Neural cell (in vitro differentiated cells): ENCODE measurements around the gene KLHL36. TPM values are rescaled to one million over a fixed set of nuclear protein-coding genes. Genes with fewer than 3 reads are reported as not detected.

Experiments
- H2AFZ ChIP-seq: fragments of 200-600, 300-800 bp; sonication (generic), shearing (Covaris generic); 2 replicates; pipeline ENCODE4 v1.6.0; 2014; ENCODE audit warnings: low read depth, mild to moderate bottlenecking, antibody characterized with exemption, low read length, moderate library complexity
- H3F3A ChIP-seq: fragments of 200-600 bp; shearing (Covaris generic); 2 replicates; pipeline ENCODE4 v1.6.1; 2016; ENCODE audit warnings: mild to moderate bottlenecking, moderate library complexity, mixed read lengths, antibody characterized with exemption, low read length; ENCODE audit not compliant: insufficient read depth, poor library complexity, severe bottlenecking
- H3K27ac ChIP-seq: fragments of 200-600, 300-800 bp; sonication (generic), shearing (Covaris generic); 2 replicates; pipeline ENCODE4 v1.5.1; 2014; ENCODE audit warnings: mild to moderate bottlenecking, low read length, moderate library complexity
- H3K27me3 ChIP-seq: fragments of 300-800, 200-600 bp; sonication (generic), shearing (Covaris generic); 2 replicates; pipeline ENCODE4 v1.6.0; 2014; ENCODE audit warnings: mild to moderate bottlenecking, low read depth, low read length, moderate library complexity; ENCODE audit not compliant: insufficient read depth
- H3K36me3 ChIP-seq: fragments of 300-800, 200-600 bp; sonication (generic), shearing (Covaris generic); 2 replicates; pipeline ENCODE4 v1.5.1; 2014; ENCODE audit warnings: mild to moderate bottlenecking, antibody characterized with exemption, low read length, moderate library complexity; ENCODE audit not compliant: insufficient read depth
- H3K4me2 ChIP-seq: fragments of 300-800, 200-600 bp; sonication (generic), shearing (Covaris generic); 2 replicates; pipeline ENCODE4 v1.6.0; 2014; ENCODE audit warnings: mild to moderate bottlenecking, low read length
- H3K4me3 ChIP-seq: fragments of 300-800, 200-600 bp; sonication (generic), shearing (Covaris generic); 2 replicates; pipeline ENCODE4 v1.5.1; 2014; ENCODE audit warnings: mild to moderate bottlenecking, low read length, moderate library complexity
- H3K79me2 ChIP-seq: fragments of 200-600 bp; shearing (Covaris generic); replicated peaks from 2 replicates; pipeline ENCODE4 v1.6.0; 2014; ENCODE audit warnings: mild to moderate bottlenecking, low read length, moderate library complexity; ENCODE audit not compliant: insufficient read depth
- H3K9ac ChIP-seq: fragments of 300-800, 200-600 bp; sonication (generic), shearing (Covaris generic); 2 replicates; pipeline ENCODE4 v1.6.1; 2016; ENCODE audit warnings: mild to moderate bottlenecking, low read length, mixed read lengths
- H3K9me2 ChIP-seq: fragments of 200-600 bp; shearing (Covaris generic); 2 replicates; pipeline ENCODE4 v1.6.1; 2016; ENCODE audit warnings: mild to moderate bottlenecking, low read length, mixed read lengths; ENCODE audit not compliant: insufficient read depth
- H3K9me3 ChIP-seq: fragments of 200-600, 300-800 bp; sonication (generic), shearing (Covaris generic); 2 replicates; pipeline ENCODE4 v1.6.1; 2016; ENCODE audit warnings: mild to moderate bottlenecking, mixed run types, low read length, moderate library complexity, mixed read lengths
- H4K20me1 ChIP-seq: fragments of 200-600 bp; shearing (Covaris generic); 2 replicates; pipeline ENCODE4 v1.6.1; 2016; ENCODE audit warnings: mild to moderate bottlenecking, mixed run types; ENCODE audit not compliant: insufficient read depth
- CTCF ChIP-seq: fragments of 450-650 bp; IDR thresholded peaks from 2 replicates; pipeline ENCODE4 v1.5.1; 2014; ENCODE audit warnings: antibody characterized with exemption, mild to moderate bottlenecking, moderate library complexity; ENCODE audit not compliant: poor library complexity, severe bottlenecking
- EP300 ChIP-seq: fragments of 450-650 bp; conservative IDR thresholded peaks from 2 replicates; pipeline ENCODE4 v1.6.1; 2014; ENCODE audit warnings: antibody characterized with exemption, mild to moderate bottlenecking, moderate library complexity; ENCODE audit not compliant: poor library complexity, severe bottlenecking
- EZH2 ChIP-seq: fragments of 200-600, 300-800 bp; shearing (Covaris generic), sonication (generic); IDR thresholded peaks from 2 replicates; pipeline ENCODE4 v1.6.1; 2014; ENCODE audit warnings: antibody characterized with exemption, low read length, borderline replicate concordance, mild to moderate bottlenecking; ENCODE audit not compliant: insufficient read depth, poor library complexity, severe bottlenecking
- MXI1 ChIP-seq: fragments of 450-650 bp; conservative IDR thresholded peaks from 2 replicates; pipeline ENCODE4 v1.6.1; 2014; ENCODE audit warnings: antibody characterized with exemption, mild to moderate bottlenecking; ENCODE audit not compliant: poor library complexity, severe bottlenecking
- POLR2AphosphoS5 ChIP-seq: IDR thresholded peaks from 2 replicates; pipeline ENCODE4 v1.6.1; 2012
- RAD21 ChIP-seq: fragments of 450-650 bp; conservative IDR thresholded peaks from 2 replicates; pipeline ENCODE4 v1.6.1; 2014; ENCODE audit warnings: antibody characterized with exemption, mild to moderate bottlenecking, moderate library complexity
- REST ChIP-seq: IDR thresholded peaks from 2 replicates; pipeline ENCODE4 v1.6.1; 2012; ENCODE audit warnings: borderline replicate concordance
- SMC3 ChIP-seq: fragments of 450-650 bp; conservative IDR thresholded peaks from 2 replicates; pipeline ENCODE4 v1.6.1; 2014; ENCODE audit warnings: antibody characterized with exemption, mild to moderate bottlenecking, moderate library complexity; ENCODE audit not compliant: poor library complexity
- TAF1 ChIP-seq: IDR thresholded peaks from 2 replicates; pipeline ENCODE4 v1.6.1; 2012; ENCODE audit warnings: low read depth
- polyA plus RNA-seq: library from polyadenylated mRNA; depleted of rRNA; stranded (reverse); fragments of >200 nt; gene quantifications from 2 replicates; pipeline ENCODE4 v1.2.3, GENCODE V29; 2014

The KLHL36 gene
- polyA plus RNA-seq, 1 donor from 2014 or later, result 43.8 TPM

- TF ChIP-seq RAD21 (no peak), CTCF (no peak), SMC3 (no peak), REST (no peak), EP300 (no peak), EZH2 (no peak), MXI1 (no peak), POLR2AphosphoS5 (no peak), TAF1 (no peak)
- Histone ChIP-seq H3K9me2 (no peaks in the 10 kb centered on the region), H3K27ac (no peak overlapping the region), H3K4me2 (no peak overlapping the region), H3K9ac (no peak overlapping the region), H3F3A (no peaks in the 10 kb centered on the region), H2AFZ (no peak overlapping the region), H3K4me3 (no peak overlapping the region), H3K9me3 (no peaks in the 10 kb centered on the region), H3K36me3 (no peaks in the 10 kb centered on the region), H4K20me1 (no peaks in the 10 kb centered on the region), H3K79me2 (no peaks in the 10 kb centered on the region), H3K27me3 (no peaks in the 10 kb centered on the region)
Observed at GRCh38 chr16:84661418-84662060, 13.2 kb downstream of the KLHL36 start.

- Histone ChIP-seq H3F3A (no peaks in the 10 kb centered on the region), H3K9ac (no peak overlapping the region), H3K27me3 (no peaks in the 10 kb centered on the region), H3K79me2 (no peaks in the 10 kb centered on the region), H3K27ac (no peak overlapping the region), H3K4me2 (no peak overlapping the region), H4K20me1 (no peaks in the 10 kb centered on the region), H3K9me2 (no peaks in the 10 kb centered on the region), H2AFZ (no peak overlapping the region), H3K36me3 (no peaks in the 10 kb centered on the region), H3K4me3 (no peak overlapping the region), H3K9me3 (no peaks in the 10 kb centered on the region)
- TF ChIP-seq RAD21 (no peak), REST (no peak), EZH2 (no peak), CTCF (no peak), EP300 (no peak), TAF1 (no peak), MXI1 (no peak), SMC3 (no peak), POLR2AphosphoS5 (no peak)
Observed at GRCh38 chr16:84662471-84662870, 14.2 kb downstream of the KLHL36 start.
